Central memory CD4-positive, alpha-beta T cell (primary cell): ENCODE results near the gene TGFB1I1.
"Not testable (repeated sequence)": the region's sequence is repeated elsewhere in the genome, so short reads cannot be mapped to it uniquely, and the experiment has no call there.

Experiments
- DNase-seq: peaks from one replicate; pipeline ENCODE4 v3.0.0; 2022
- total RNA-seq, 3 experiments: gene quantifications; one replicate each; lab custom pipeline; 2026; lab: John Stamatoyannopoulos, UW

The TGFB1I1 gene
- 0 to 0.11 (median 0.07) reads per million in 3 experiments for total RNA-seq

- DNase-seq: no peak
These were observed at the start of gene TGFB1I1 for GRCh38 chr16:31471875-31472708. Gene TGFB1I1, plus strand, starts transcription at chr16:31472152. Its CDS starts 37 bp downstream, at chr16:31472189.

GRCh38 chr16:31423241-31423640 is 48.7 kb upstream of the TGFB1I1 start:
- no peak for DNase-seq

- DNase-seq: no peak
These were observed 48.2 kb upstream of the TGFB1I1 start for GRCh38 chr16:31423801-31424200.

- peak; percentile 56 for DNase-seq
These were observed 44.3 kb upstream of the TGFB1I1 start for GRCh38 chr16:31427441-31428278.

GRCh38 chr16:31428279-31428597 is 43.7 kb upstream of the TGFB1I1 start, which contains the start of gene COX6A2:
Gene COX6A2, minus strand, starts transcription at chr16:31428360. Its CDS starts 35 bp downstream, at chr16:31428325.
- DNase-seq: no peak

GRCh38 chr16:31428638-31429247 is 43.2 kb upstream of the TGFB1I1 start:
- DNase-seq: no peak

GRCh38 chr16:31429314-31429713 is 42.6 kb upstream of the TGFB1I1 start:
- no peak for DNase-seq

GRCh38 chr16:31429796-31430195 is 42.2 kb upstream of the TGFB1I1 start:
- no peak for DNase-seq

- DNase-seq: no peak
These were observed 41.4 kb upstream of the TGFB1I1 start for GRCh38 chr16:31430380-31431052.

- DNase-seq: no peak
These were observed 36.4 kb upstream of the TGFB1I1 start for GRCh38 chr16:31435341-31436220.

- DNase-seq: no peak
These were observed 35.5 kb upstream of the TGFB1I1 start for GRCh38 chr16:31436221-31437045.

- DNase-seq: no peak
These were observed 33.5 kb upstream of the TGFB1I1 start for GRCh38 chr16:31438414-31438813.

GRCh38 chr16:31439023-31439422 is 32.9 kb upstream of the TGFB1I1 start:
- not testable (repeated sequence) for DNase-seq

- DNase-seq: no peak
These were observed 32.4 kb upstream of the TGFB1I1 start for GRCh38 chr16:31439519-31439918.

GRCh38 chr16:31440516-31441184 is 31.3 kb upstream of the TGFB1I1 start:
- no peak for DNase-seq

GRCh38 chr16:31441956-31442355 is 30.0 kb upstream of the TGFB1I1 start:
- no peak for DNase-seq

- not testable (repeated sequence) for DNase-seq
These were observed 26.0 kb upstream of the TGFB1I1 start for GRCh38 chr16:31445931-31446330.

GRCh38 chr16:31451201-31451600 is 20.8 kb upstream of the TGFB1I1 start:
- DNase-seq: no peak

GRCh38 chr16:31451681-31452351 is 20.1 kb upstream of the TGFB1I1 start:
- DNase-seq: no peak
